GM12878 (cell line): ENCODE measurements around the gene TIMM10B. TPM values are rescaled to one million over a fixed set of nuclear protein-coding genes. Genes with fewer than 3 reads are reported as not detected.

ENCODE experiments used
- ATAC-seq: fragments of 200-7000 bp; cut with Tn5 transposase; 3 replicates; pipeline ENCODE4 v1.9.1; 2020; ENCODE audit warnings: mild to moderate bottlenecking, moderate library complexity
- BruUV-seq: library from RNA; stranded (reverse); fragments of 400-500 nt; replicated peaks from 2 replicates; lab custom pipeline; 2021; lab: Mats Ljungman, UMichigan
- CTCF ChIA-PET: fragments of 300-600 bp; sonication (Branson Sonifier 250); formaldehyde crosslinking; extraction: SDS; loops from one replicate; lab custom pipeline; 2021; ENCODE audit warnings: inconsistent platforms; lab: Yijun Ruan, JAX
- POLR2A ChIA-PET: fragments of 350-600 bp; formaldehyde crosslinking; extraction: SDS; loops from one replicate; lab custom pipeline; 2021; ENCODE audit warnings: inconsistent platforms; lab: Charles Lee
- RAD21 ChIA-PET: fragments of 300-600 bp; sonication (Branson Sonifier 250); formaldehyde crosslinking; loops from one replicate; lab custom pipeline; 2023; ENCODE audit warnings: antibody characterized with exemption; ENCODE audit not compliant: unreplicated experiment; lab: Charles Lee
- SMC1A ChIA-PET: fragments of 300-600 bp; sonication (Branson Sonifier 250); formaldehyde crosslinking; loops from one replicate; lab custom pipeline; 2023; ENCODE audit not compliant: unreplicated experiment, uncharacterized antibody; lab: Charles Lee
- DNase-seq: peaks from one replicate; pipeline ENCODE4 v3.0.0-alpha.2; 2011; ENCODE audit warnings: low read depth, low spot score
- FAIRE-seq: peaks from 3 replicates; lab custom pipeline; 2011; peaks lifted over from hg19 to GRCh38; lab: Jason Lieb, UNC
- H2AFZ ChIP-seq: 2 replicates; pipeline ENCODE4 v1.6.0; 2011; ENCODE audit warnings: low read depth, low read length, control low read depth; ENCODE audit not compliant: control insufficient read depth
- H3K27ac ChIP-seq: 2 replicates; pipeline ENCODE4 v1.5.1; 2011; ENCODE audit warnings: control low read depth; ENCODE audit not compliant: control insufficient read depth, insufficient read depth
- H3K27me3 ChIP-seq, 2 experiments: replicated peaks in 1 of 2; 2 replicates each; pipeline versions ENCODE4 v1.6.0 to v1.6.1; 2011; ENCODE audit warnings: low read length in 1 of 2; ENCODE audit not compliant: control insufficient read depth in 2 of 2, insufficient read depth in 2 of 2
- H3K36me3 ChIP-seq, 2 experiments: 2 replicates each; pipeline ENCODE4 v1.5.1; 2011; ENCODE audit warnings: low read length in 1 of 2; ENCODE audit not compliant: control insufficient read depth in 2 of 2, insufficient read depth in 2 of 2
- H3K4me1 ChIP-seq: 2 replicates; pipeline ENCODE4 v1.6.1; 2011; ENCODE audit warnings: mild to moderate bottlenecking, low read length, moderate library complexity, mixed read lengths; ENCODE audit not compliant: control insufficient read depth, insufficient read depth
- H3K4me2 ChIP-seq: 2 replicates; pipeline ENCODE4 v1.6.0; 2011; ENCODE audit warnings: control low read depth; ENCODE audit not compliant: control insufficient read depth, insufficient read depth
- H3K4me3 ChIP-seq: fragments of 200-600 bp; sonication (generic); 2 replicates; pipeline ENCODE4 v1.5.1; 2016
- H3K79me2 ChIP-seq: 2 replicates; pipeline ENCODE4 v1.6.0; 2011; ENCODE audit warnings: low read length; ENCODE audit not compliant: control insufficient read depth, insufficient read depth
- H3K9ac ChIP-seq: 2 replicates; pipeline ENCODE4 v1.8.0; 2011; ENCODE audit warnings: low read length, control low read depth, mixed read lengths; ENCODE audit not compliant: control insufficient read depth, insufficient read depth
- H3K9me3 ChIP-seq: replicated peaks from 3 replicates; pipeline ENCODE4 v1.5.1; 2011; ENCODE audit warnings: mild to moderate bottlenecking, low read length; ENCODE audit not compliant: control insufficient read depth, insufficient read depth
- H4K20me1 ChIP-seq: 2 replicates; pipeline ENCODE4 v1.6.0; 2011; ENCODE audit not compliant: control insufficient read depth, insufficient read depth
- ASH2L ChIP-seq: fragments of 300-600, 200-600 bp; sonication (generic); IDR thresholded peaks from 2 replicates; pipeline ENCODE4 v1.6.1; 2017; ENCODE audit warnings: low read depth, mild to moderate bottlenecking, borderline replicate concordance
- CHD2 ChIP-seq: IDR thresholded peaks from 2 replicates; pipeline ENCODE4 v1.6.1; 2011; ENCODE audit warnings: low read depth, low read length, improper control_type of control experiment, borderline replicate concordance
- CHD4 ChIP-seq: fragments of 200-600 bp; sonication (generic); IDR thresholded peaks from 2 replicates; pipeline ENCODE4 v1.6.1; 2016; ENCODE audit warnings: mild to moderate bottlenecking
- FOS ChIP-seq: IDR thresholded peaks from 3 replicates; pipeline ENCODE4 v1.6.1; 2011; ENCODE audit warnings: borderline replicate concordance; ENCODE audit not compliant: insufficient read length; ENCODE audit errors: extremely low read depth
- IRF4 ChIP-seq: IDR thresholded peaks from 2 replicates; pipeline ENCODE4 v1.6.1; 2011; ENCODE audit warnings: low read depth, low read length
- JUNB ChIP-seq: IDR thresholded peaks from 2 replicates; pipeline ENCODE4 v1.6.1; 2016; ENCODE audit warnings: antibody characterized with exemption, mild to moderate bottlenecking
- MTA2 ChIP-seq: fragments of 450-650 bp; IDR thresholded peaks from 2 replicates; pipeline ENCODE4 v1.6.1; 2016; ENCODE audit warnings: low read depth, mild to moderate bottlenecking, moderate library complexity
- MYC ChIP-seq: IDR thresholded peaks from 2 replicates; pipeline ENCODE4 v1.6.1; 2011; ENCODE audit warnings: mild to moderate bottlenecking, low read length, moderate library complexity, inconsistent platforms; ENCODE audit not compliant: insufficient read depth, insufficient replicate concordance, insufficient read length, severe bottlenecking
- POLR2A ChIP-seq: IDR thresholded peaks from 2 replicates; pipeline ENCODE4 v1.6.1; 2011; ENCODE audit warnings: low read depth, mild to moderate bottlenecking, low read length
- POU2F2 ChIP-seq: IDR thresholded peaks from 3 replicates; pipeline ENCODE4 v1.6.1; 2011; ENCODE audit warnings: low read depth, mild to moderate bottlenecking, low read length, borderline replicate concordance
- RCOR1 ChIP-seq: conservative IDR thresholded peaks from 2 replicates; pipeline ENCODE4 v1.6.1; 2012; ENCODE audit warnings: low read depth, low read length, improper control_type of control experiment
- RFX5 ChIP-seq: IDR thresholded peaks from 2 replicates; pipeline ENCODE4 v1.6.1; 2011; ENCODE audit warnings: low read depth, low read length, improper control_type of control experiment
- TAF1 ChIP-seq: IDR thresholded peaks from 2 replicates; pipeline ENCODE4 v1.6.1; 2011; ENCODE audit warnings: mild to moderate bottlenecking, low read depth, low read length, borderline replicate concordance
- WRNIP1 ChIP-seq: IDR thresholded peaks from 2 replicates; pipeline ENCODE4 v1.6.1; 2011; ENCODE audit warnings: low read depth, low read length, improper control_type of control experiment, borderline replicate concordance
- WGBS: methylation state at CpG from one replicate; pipeline ENCODE4 v1.1.6; 2016; ENCODE audit warnings: low lambda C conversion rate; ENCODE audit not compliant: insufficient replicate concordance, insufficient coverage; ENCODE audit errors: missing lambda C conversion rate; 5-methylcytosine and 5-hydroxymethylcytosine counted together
- in situ Hi-C: fragments of 300-500 bp; cut with MboI; formaldehyde crosslinking; loops from 9 replicates; pipeline ENCODE4 v1.14.3; 2018; ENCODE audit warnings: mixed read lengths
- intact Hi-C: fragments of 100-400 bp; cut with micrococcal nuclease; formaldehyde crosslinking; loops from one replicate; pipeline ENCODE4 v1.14.2; 2022; ENCODE audit not compliant: unreplicated experiment
- polyA plus RNA-seq, 11 experiments: library from polyadenylated mRNA; depleted of rRNA in 4 of 11; unstranded in 6 of 11; stranded (reverse) in 5 of 11; fragments of >200 nt; fragmentation: Nextera tagmentation in 4 of 11; fragmentation: Illumina TruSeq in 1 of 11; extraction: Ambion mirVana in 4 of 11; extraction: Trizol in 1 of 11; gene quantifications; 1 replicate in 1 of 11; 2 replicates in 10 of 11; pipeline versions ENCODE4 v1.2.1 to v1.2.3, GENCODE V29; 2011 to 2016; ENCODE audit warnings: inconsistent platforms in 2 of 11, missing spikeins in 2 of 11, low read depth in 1 of 11
- total RNA-seq, 4 experiments: library from RNA; depleted of rRNA in 3 of 4; stranded (reverse); fragments of >200 nt in 3 of 4; fragmentation: Illumina TruSeq in 1 of 4; extraction: Trizol in 1 of 4; gene quantifications; 2 replicates each; pipeline versions ENCODE4 v1.2.1 to v1.2.3, GENCODE V29; 2013 to 2021
- TF ChIP-seq, protein P1 (sequence below): fragments of 450-650 bp; IDR thresholded peaks from 2 replicates; pipeline ENCODE4 v1.6.1; 2016; ENCODE audit warnings: mild to moderate bottlenecking, moderate library complexity, borderline replicate concordance
- TF ChIP-seq, protein P2 (sequence below): fragments of 150-350 bp; IDR thresholded peaks from 2 replicates; pipeline ENCODE4 v1.6.1; 2016; ENCODE audit warnings: low read depth, low read length

TIMM10B gene
- total and polyA plus RNA-seq, 10 of the 15 experiments (the other 5 are each of a cell fraction or from before 2014, with no cell fraction given), result 30.3 to 126 (median 53.1) TPM

DNA sequence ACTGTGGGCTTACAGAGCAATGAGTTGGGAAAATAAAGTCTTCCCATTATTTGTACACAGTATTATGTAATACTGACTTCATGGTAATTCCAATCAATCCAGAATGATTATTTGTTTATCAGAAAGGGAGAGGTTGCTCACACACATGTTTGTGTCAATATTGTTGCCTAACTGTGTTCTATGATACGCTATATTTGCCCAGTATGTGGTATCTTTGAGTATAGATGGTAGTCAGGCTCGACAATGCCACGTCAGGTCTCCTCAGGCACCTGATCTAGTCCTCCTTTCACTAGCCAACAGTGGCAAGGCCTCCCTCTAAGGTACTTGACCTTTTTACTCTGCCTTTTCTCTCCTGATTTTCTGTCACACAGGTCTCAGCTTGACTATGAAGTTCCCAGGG lies 21.1 kb downstream of the TIMM10B start:
- DNase-seq (no peak), FAIRE-seq (no peak), ATAC-seq (no peak)
- Histone ChIP-seq H3K4me2 (no peak overlapping the region), H3K9ac (no peak overlapping the region), H3K9me3 (no peaks in the 10 kb centered on the region), H3K4me3 (no peak overlapping the region), H3K4me1 (no peaks in the 10 kb centered on the region), H3K27me3 (no peaks in the 10 kb centered on the region), H3K36me3 (peaks cover 0 to 7% of the 10 kb centered on the region in 2 experiments; a peak in 1 of 4 replicates), H2AFZ (no peak overlapping the region), H4K20me1 (no peaks in the 10 kb centered on the region), H3K79me2 (no peaks in the 10 kb centered on the region), H3K27ac (no peak overlapping the region)
- SMC1A ChIA-PET, result interaction anchor here (0.9 kb wide), 1 partner anchor 9 kb away, joined by 3 read pairs; no protein-coding TSS in a partner anchor
- intact Hi-C loops, result no loop called here
- in situ Hi-C loops, result no loop called here
- POLR2A ChIA-PET, result interaction anchor here (1.2 kb wide), 1 partner anchor 15 kb away, joined by 4 read pairs; no protein-coding TSS in a partner anchor
- CTCF ChIA-PET, result interaction anchor here (1.2 to 6.6 kb wide), 2 partner anchors 16 to 123 kb away, joined by 5 to 119 read pairs; partner anchors contain the start of genes ARFIP2 and TIMM10B
- RAD21 ChIA-PET, result no interaction called here
- no TSS peak for BruUV-seq
- 100% methylated on average over 3 of the region's 3 CpGs for WGBS
- no peak for TF ChIP-seq WRNIP1
- TF ChIP-seq RCOR1, result no peak
- no peak for TF ChIP-seq FOS
- TF ChIP-seq, protein P1, sequence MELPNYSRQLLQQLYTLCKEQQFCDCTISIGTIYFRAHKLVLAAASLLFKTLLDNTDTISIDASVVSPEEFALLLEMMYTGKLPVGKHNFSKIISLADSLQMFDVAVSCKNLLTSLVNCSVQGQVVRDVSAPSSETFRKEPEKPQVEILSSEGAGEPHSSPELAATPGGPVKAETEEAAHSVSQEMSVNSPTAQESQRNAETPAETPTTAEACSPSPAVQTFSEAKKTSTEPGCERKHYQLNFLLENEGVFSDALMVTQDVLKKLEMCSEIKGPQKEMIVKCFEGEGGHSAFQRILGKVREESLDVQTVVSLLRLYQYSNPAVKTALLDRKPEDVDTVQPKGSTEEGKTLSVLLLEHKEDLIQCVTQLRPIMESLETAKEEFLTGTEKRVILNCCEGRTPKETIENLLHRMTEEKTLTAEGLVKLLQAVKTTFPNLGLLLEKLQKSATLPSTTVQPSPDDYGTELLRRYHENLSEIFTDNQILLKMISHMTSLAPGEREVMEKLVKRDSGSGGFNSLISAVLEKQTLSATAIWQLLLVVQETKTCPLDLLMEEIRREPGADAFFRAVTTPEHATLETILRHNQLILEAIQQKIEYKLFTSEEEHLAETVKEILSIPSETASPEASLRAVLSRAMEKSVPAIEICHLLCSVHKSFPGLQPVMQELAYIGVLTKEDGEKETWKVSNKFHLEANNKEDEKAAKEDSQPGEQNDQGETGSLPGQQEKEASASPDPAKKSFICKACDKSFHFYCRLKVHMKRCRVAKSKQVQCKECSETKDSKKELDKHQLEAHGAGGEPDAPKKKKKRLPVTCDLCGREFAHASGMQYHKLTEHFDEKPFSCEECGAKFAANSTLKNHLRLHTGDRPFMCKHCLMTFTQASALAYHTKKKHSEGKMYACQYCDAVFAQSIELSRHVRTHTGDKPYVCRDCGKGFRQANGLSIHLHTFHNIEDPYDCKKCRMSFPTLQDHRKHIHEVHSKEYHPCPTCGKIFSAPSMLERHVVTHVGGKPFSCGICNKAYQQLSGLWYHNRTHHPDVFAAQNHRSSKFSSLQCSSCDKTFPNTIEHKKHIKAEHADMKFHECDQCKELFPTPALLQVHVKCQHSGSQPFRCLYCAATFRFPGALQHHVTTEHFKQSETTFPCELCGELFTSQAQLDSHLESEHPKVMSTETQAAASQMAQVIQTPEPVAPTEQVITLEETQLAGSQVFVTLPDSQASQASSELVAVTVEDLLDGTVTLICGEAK, result no peak
- TF ChIP-seq MTA2, result no peak
- TF ChIP-seq IRF4, result no peak
- no peak for TF ChIP-seq POLR2A
- TF ChIP-seq ASH2L, result no peak
- TF ChIP-seq CHD4, result no peak
- TF ChIP-seq, protein P2, sequence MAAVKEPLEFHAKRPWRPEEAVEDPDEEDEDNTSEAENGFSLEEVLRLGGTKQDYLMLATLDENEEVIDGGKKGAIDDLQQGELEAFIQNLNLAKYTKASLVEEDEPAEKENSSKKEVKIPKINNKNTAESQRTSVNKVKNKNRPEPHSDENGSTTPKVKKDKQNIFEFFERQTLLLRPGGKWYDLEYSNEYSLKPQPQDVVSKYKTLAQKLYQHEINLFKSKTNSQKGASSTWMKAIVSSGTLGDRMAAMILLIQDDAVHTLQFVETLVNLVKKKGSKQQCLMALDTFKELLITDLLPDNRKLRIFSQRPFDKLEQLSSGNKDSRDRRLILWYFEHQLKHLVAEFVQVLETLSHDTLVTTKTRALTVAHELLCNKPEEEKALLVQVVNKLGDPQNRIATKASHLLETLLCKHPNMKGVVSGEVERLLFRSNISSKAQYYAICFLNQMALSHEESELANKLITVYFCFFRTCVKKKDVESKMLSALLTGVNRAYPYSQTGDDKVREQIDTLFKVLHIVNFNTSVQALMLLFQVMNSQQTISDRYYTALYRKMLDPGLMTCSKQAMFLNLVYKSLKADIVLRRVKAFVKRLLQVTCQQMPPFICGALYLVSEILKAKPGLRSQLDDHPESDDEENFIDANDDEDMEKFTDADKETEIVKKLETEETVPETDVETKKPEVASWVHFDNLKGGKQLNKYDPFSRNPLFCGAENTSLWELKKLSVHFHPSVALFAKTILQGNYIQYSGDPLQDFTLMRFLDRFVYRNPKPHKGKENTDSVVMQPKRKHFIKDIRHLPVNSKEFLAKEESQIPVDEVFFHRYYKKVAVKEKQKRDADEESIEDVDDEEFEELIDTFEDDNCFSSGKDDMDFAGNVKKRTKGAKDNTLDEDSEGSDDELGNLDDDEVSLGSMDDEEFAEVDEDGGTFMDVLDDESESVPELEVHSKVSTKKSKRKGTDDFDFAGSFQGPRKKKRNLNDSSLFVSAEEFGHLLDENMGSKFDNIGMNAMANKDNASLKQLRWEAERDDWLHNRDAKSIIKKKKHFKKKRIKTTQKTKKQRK, result no peak
- TF ChIP-seq RFX5, result no peak
- no peak for TF ChIP-seq CHD2
- TF ChIP-seq TAF1, result no peak
- TF ChIP-seq POU2F2, result no peak
- TF ChIP-seq MYC, result no peak
- TF ChIP-seq JUNB, result no peak
